H9 (cell line): ENCODE data around the gene CACNB2. TPM values are rescaled to one million over a fixed set of nuclear protein-coding genes. Genes with fewer than 3 reads are reported as not detected.

Experiments used
- DNase-seq: peaks from one replicate; pipeline ENCODE4 v3.0.0-alpha.2; 2017
- H2AFZ ChIP-seq: one replicate; pipeline ENCODE4 v1.6.1; 2013; ENCODE audit warnings: mild to moderate bottlenecking, low read length, control low read depth, moderate library complexity
- H2AK5ac ChIP-seq: 2 replicates; pipeline ENCODE4 v1.6.1; 2013; ENCODE audit warnings: low read length, control low read depth, mixed read lengths; ENCODE audit not compliant: insufficient read length
- H2BK120ac ChIP-seq: one replicate; pipeline ENCODE4 v1.6.1; 2013; ENCODE audit warnings: low read depth, mild to moderate bottlenecking, low read length, control low read depth, inconsistent platforms; ENCODE audit not compliant: poor library complexity, severe bottlenecking
- H2BK12ac ChIP-seq: 2 replicates; pipeline ENCODE4 v1.6.1; 2013; ENCODE audit warnings: low read length, control low read depth, mixed read lengths, low read depth; ENCODE audit not compliant: insufficient read length
- H2BK15ac ChIP-seq: 2 replicates; pipeline ENCODE4 v1.6.1; 2013; ENCODE audit warnings: low read depth, low read length, control low read depth
- H2BK20ac ChIP-seq: one replicate; pipeline ENCODE4 v1.6.1; 2013; ENCODE audit warnings: low read depth, mild to moderate bottlenecking, low read length, control low read depth, inconsistent platforms; ENCODE audit not compliant: poor library complexity, severe bottlenecking
- H2BK5ac ChIP-seq: 2 replicates; pipeline ENCODE4 v1.6.1; 2013; ENCODE audit warnings: low read length, control low read depth, mixed read lengths; ENCODE audit not compliant: insufficient read length
- H3K14ac ChIP-seq: 2 replicates; pipeline ENCODE4 v1.6.1; 2013; ENCODE audit warnings: low read length, control low read depth; ENCODE audit not compliant: insufficient read depth
- H3K18ac ChIP-seq: 2 replicates; pipeline ENCODE4 v1.6.1; 2013; ENCODE audit warnings: low read depth, mild to moderate bottlenecking, mixed read lengths, low read length, control low read depth; ENCODE audit not compliant: insufficient read length
- H3K23ac ChIP-seq: 2 replicates; pipeline ENCODE4 v1.6.1; 2013; ENCODE audit warnings: low read length, control low read depth, mixed read lengths, low read depth; ENCODE audit not compliant: insufficient read length
- H3K23me2 ChIP-seq: 2 replicates; pipeline ENCODE4 v1.6.1; 2013; ENCODE audit warnings: low read depth, mild to moderate bottlenecking, mixed read lengths, low read length, control low read depth; ENCODE audit not compliant: insufficient read length, poor library complexity, severe bottlenecking
- H3K27ac ChIP-seq: 2 replicates; pipeline ENCODE4 v1.5.1; 2013; ENCODE audit warnings: low read length, control low read depth, mixed read lengths, low read depth; ENCODE audit not compliant: insufficient read length
- H3K27me3 ChIP-seq: 2 replicates; pipeline ENCODE4 v1.6.1; 2013; ENCODE audit warnings: low read length, control low read depth, inconsistent platforms; ENCODE audit not compliant: insufficient read depth
- H3K4ac ChIP-seq: 2 replicates; pipeline ENCODE4 v1.6.1; 2013; ENCODE audit warnings: low read depth, mild to moderate bottlenecking, control low read depth, inconsistent platforms, low read length, moderate library complexity
- H3K4me1 ChIP-seq: 2 replicates; pipeline ENCODE4 v1.6.1; 2013; ENCODE audit warnings: low read length, control low read depth, inconsistent platforms; ENCODE audit not compliant: insufficient read depth
- H3K4me2 ChIP-seq: 2 replicates; pipeline ENCODE4 v1.6.1; 2013; ENCODE audit warnings: low read length, control low read depth, mixed read lengths; ENCODE audit not compliant: insufficient read length, insufficient read depth
- H3K56ac ChIP-seq: 2 replicates; pipeline ENCODE4 v1.6.1; 2013; ENCODE audit warnings: low read depth, mild to moderate bottlenecking, mixed read lengths, low read length, control low read depth; ENCODE audit not compliant: insufficient read length
- H3K79me1 ChIP-seq: 2 replicates; pipeline ENCODE4 v1.6.1; 2013; ENCODE audit warnings: low read depth, mild to moderate bottlenecking, moderate library complexity, low read length, control low read depth, inconsistent platforms; ENCODE audit not compliant: insufficient read depth, poor library complexity, severe bottlenecking
- H3K79me2 ChIP-seq: 2 replicates; pipeline ENCODE4 v1.6.1; 2013; ENCODE audit warnings: low read length, control low read depth, inconsistent platforms; ENCODE audit not compliant: insufficient read depth
- H3K9ac ChIP-seq: 2 replicates; pipeline ENCODE4 v1.6.1; 2013; ENCODE audit warnings: low read length, control low read depth, mixed read lengths; ENCODE audit not compliant: insufficient read length; ENCODE audit errors: extremely low read depth
- H3K9me3 ChIP-seq: one replicate; pipeline ENCODE4 v1.6.1; 2013; ENCODE audit warnings: low read depth, low read length, inconsistent platforms; ENCODE audit not compliant: control insufficient read depth
- H3T11ph ChIP-seq: one replicate; pipeline ENCODE4 v1.6.1; 2013; ENCODE audit warnings: mild to moderate bottlenecking, low read length, control low read depth, inconsistent platforms
- H4K20me1 ChIP-seq: one replicate; pipeline ENCODE4 v1.6.1; 2013; ENCODE audit not compliant: control insufficient read depth, insufficient read length, insufficient read depth
- H4K5ac ChIP-seq: 2 replicates; pipeline ENCODE4 v1.6.1; 2013; ENCODE audit warnings: low read depth, mild to moderate bottlenecking, mixed read lengths, low read length, control low read depth; ENCODE audit not compliant: insufficient read length
- H4K8ac ChIP-seq: replicated peaks from 2 replicates; pipeline ENCODE4 v1.6.1; 2013; ENCODE audit warnings: low read length, control low read depth, mixed read lengths, low read depth; ENCODE audit not compliant: insufficient read length
- H4K91ac ChIP-seq: 2 replicates; pipeline ENCODE4 v1.6.1; 2013; ENCODE audit warnings: low read depth, mild to moderate bottlenecking, moderate library complexity, mixed read lengths, low read length, control low read depth; ENCODE audit not compliant: insufficient read length
- H3K27ac Mint-ChIP-seq, 3 experiments: 2 replicates in 2 of 3; 3 replicates in 1 of 3; pipeline ENCODE4 v1.8.0; 2020 to 2021; ENCODE audit warnings: mixed read lengths in 3 of 3, mild to moderate bottlenecking in 1 of 3, moderate library complexity in 1 of 3
- H3K27me3 Mint-ChIP-seq: 2 replicates; pipeline ENCODE4 v1.8.0; 2021; ENCODE audit warnings: low read depth, mild to moderate bottlenecking, moderate library complexity, mixed read lengths
- H3K36me3 Mint-ChIP-seq, 3 experiments: 2 replicates in 2 of 3; 3 replicates in 1 of 3; pipeline ENCODE4 v1.8.0; 2020 to 2021; ENCODE audit warnings: low read depth in 3 of 3, mixed read lengths in 3 of 3; ENCODE audit not compliant: insufficient read depth in 1 of 3
- H3K4me1 Mint-ChIP-seq, 2 experiments: 2 replicates each; pipeline ENCODE4 v1.8.0; 2020; ENCODE audit warnings: mixed read lengths in 2 of 2
- H3K4me3 Mint-ChIP-seq, 2 experiments: 2 replicates in 1 of 2; 3 replicates in 1 of 2; pipeline ENCODE4 v1.8.0; 2020 to 2021; ENCODE audit warnings: mild to moderate bottlenecking in 2 of 2, mixed read lengths in 2 of 2, moderate library complexity in 1 of 2
- H3K9me3 Mint-ChIP-seq, 2 experiments: 2 replicates in 1 of 2; 3 replicates in 1 of 2; pipeline ENCODE4 v1.8.0; 2020; ENCODE audit warnings: mild to moderate bottlenecking in 2 of 2, mixed read lengths in 2 of 2, moderate library complexity in 1 of 2
- WGBS: extraction: QIAGEN DNeasy Blood & Tissue Kit; methylation state at CpG from one replicate; pipeline ENCODE4 v1.1.7; 2013; ENCODE audit warnings: missing lambda C conversion rate, low lambda C conversion rate, mixed read lengths; ENCODE audit not compliant: insufficient read length; ENCODE audit errors: extremely low coverage; 5-methylcytosine and 5-hydroxymethylcytosine counted together
- total RNA-seq: library from RNA; stranded (reverse); gene quantifications from 2 replicates; pipeline ENCODE4 v1.2.1, GENCODE V29; 2021
- TF ChIP-seq, protein P1 (sequence below): fragments of 200-600 bp; sonication (generic); conservative IDR thresholded peaks from 3 replicates; pipeline ENCODE4 v1.8.0; 2021; ENCODE audit warnings: antibody characterized with exemption, mild to moderate bottlenecking

Gene CACNB2
- total RNA-seq, 1 experiment from 2014 or later: 2.6 TPM

DNA sequence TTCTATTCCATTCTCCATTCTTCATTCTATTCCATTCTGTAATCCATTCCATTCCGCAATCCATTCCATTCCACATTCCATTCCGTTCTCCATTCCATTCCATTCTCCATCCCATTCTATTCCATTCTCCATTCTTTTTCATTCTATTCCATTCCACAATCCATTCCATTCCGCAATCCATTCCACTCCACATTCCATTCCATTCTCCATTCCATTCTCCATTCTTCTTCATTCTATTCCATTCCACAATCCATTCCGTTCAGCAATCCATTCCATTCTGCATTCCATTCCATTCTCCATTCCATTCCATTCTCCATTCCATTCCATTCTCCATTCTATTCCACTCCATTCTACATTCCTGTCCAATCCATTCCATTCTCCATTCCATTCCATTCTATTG lies 426.0 kb downstream of the CACNB2 start:
- Histone ChIP-seq H2BK5ac (no peak overlapping the region), H3T11ph (no peak overlapping the region), H3K27me3 (no peaks in the 10 kb centered on the region), H4K5ac (no peak overlapping the region), H3K23me2 (no peaks in the 10 kb centered on the region), H3K56ac (no peak overlapping the region), H3K14ac (no peak overlapping the region), H3K4ac (no peak overlapping the region), H3K23ac (no peak overlapping the region), H4K20me1 (no peaks in the 10 kb centered on the region), H2BK12ac (no peak overlapping the region), H3K27ac (no peak overlapping the region), H3K9ac (no peak overlapping the region), H4K8ac (no peak overlapping the region), H3K4me2 (no peak overlapping the region), H3K4me1 (no peaks in the 10 kb centered on the region), H2AK5ac (no peak overlapping the region), H2BK120ac (no peak overlapping the region), H3K9me3 (peaks cover 97% of the 10 kb centered on the region), H3K79me1 (no peaks in the 10 kb centered on the region), H2AFZ (no peak overlapping the region), H3K18ac (no peak overlapping the region), H3K79me2 (no peaks in the 10 kb centered on the region), H4K91ac (no peak overlapping the region), H2BK20ac (no peak overlapping the region), H2BK15ac (no peak overlapping the region)
- Mint-ChIP-seq H3K9me3 (no peaks in the 10 kb centered on the region), H3K36me3 (no peaks in the 10 kb centered on the region), H3K27ac (no peak overlapping the region), H3K4me1 (no peaks in the 10 kb centered on the region), H3K4me3 (no peak overlapping the region), H3K27me3 (no peaks in the 10 kb centered on the region)
- WGBS: 96% methylated on average over 4 of the region's 4 CpGs
- TF ChIP-seq, protein P1, sequence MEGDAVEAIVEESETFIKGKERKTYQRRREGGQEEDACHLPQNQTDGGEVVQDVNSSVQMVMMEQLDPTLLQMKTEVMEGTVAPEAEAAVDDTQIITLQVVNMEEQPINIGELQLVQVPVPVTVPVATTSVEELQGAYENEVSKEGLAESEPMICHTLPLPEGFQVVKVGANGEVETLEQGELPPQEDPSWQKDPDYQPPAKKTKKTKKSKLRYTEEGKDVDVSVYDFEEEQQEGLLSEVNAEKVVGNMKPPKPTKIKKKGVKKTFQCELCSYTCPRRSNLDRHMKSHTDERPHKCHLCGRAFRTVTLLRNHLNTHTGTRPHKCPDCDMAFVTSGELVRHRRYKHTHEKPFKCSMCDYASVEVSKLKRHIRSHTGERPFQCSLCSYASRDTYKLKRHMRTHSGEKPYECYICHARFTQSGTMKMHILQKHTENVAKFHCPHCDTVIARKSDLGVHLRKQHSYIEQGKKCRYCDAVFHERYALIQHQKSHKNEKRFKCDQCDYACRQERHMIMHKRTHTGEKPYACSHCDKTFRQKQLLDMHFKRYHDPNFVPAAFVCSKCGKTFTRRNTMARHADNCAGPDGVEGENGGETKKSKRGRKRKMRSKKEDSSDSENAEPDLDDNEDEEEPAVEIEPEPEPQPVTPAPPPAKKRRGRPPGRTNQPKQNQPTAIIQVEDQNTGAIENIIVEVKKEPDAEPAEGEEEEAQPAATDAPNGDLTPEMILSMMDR: no peak
- no peak for DNase-seq
